Tibial nerve (tissue), 3 donors: ENCODE measurements around the gene SLC26A11.

Experiments used
- POLR2A ChIP-seq, 2 donors: fragments of 450-650 bp; IDR thresholded peaks; one replicate each; pipeline ENCODE4 v1.6.1; 2017; ENCODE audit warnings: antibody characterized with exemption in 2 of 2, mild to moderate bottlenecking in 2 of 2, moderate library complexity in 2 of 2
- TF ChIP-seq, protein P1 (sequence below), 5 experiments: fragments of 200-600 bp in 3 of 5; fragments of 450-650 bp in 2 of 5; sonication (generic) in 3 of 5; IDR thresholded peaks; one replicate each; pipeline ENCODE4 v1.5.1; 2016 to 2019; ENCODE audit warnings: antibody characterized with exemption in 5 of 5, mild to moderate bottlenecking in 3 of 5, moderate library complexity in 2 of 5

DNA sequence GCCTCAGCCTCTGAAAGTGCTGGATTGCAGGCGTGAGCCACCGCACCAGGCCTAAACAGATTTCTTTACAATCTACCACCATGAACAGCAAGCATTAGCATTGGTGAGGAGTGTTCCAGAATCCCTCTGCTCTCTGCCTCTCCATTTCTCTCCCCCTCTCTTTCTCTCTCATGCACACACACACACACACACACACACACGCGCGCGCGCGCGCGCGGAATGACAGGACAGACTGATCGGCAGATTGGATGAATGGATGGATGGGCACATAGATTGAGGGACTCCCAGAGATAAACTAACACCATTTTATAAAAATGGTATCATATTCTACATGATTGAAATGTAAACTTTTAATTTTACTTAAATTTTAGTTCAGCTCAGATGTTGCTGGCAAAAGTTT, 47.1 kb upstream of the SLC26A11 start:
- TF ChIP-seq, protein P1, sequence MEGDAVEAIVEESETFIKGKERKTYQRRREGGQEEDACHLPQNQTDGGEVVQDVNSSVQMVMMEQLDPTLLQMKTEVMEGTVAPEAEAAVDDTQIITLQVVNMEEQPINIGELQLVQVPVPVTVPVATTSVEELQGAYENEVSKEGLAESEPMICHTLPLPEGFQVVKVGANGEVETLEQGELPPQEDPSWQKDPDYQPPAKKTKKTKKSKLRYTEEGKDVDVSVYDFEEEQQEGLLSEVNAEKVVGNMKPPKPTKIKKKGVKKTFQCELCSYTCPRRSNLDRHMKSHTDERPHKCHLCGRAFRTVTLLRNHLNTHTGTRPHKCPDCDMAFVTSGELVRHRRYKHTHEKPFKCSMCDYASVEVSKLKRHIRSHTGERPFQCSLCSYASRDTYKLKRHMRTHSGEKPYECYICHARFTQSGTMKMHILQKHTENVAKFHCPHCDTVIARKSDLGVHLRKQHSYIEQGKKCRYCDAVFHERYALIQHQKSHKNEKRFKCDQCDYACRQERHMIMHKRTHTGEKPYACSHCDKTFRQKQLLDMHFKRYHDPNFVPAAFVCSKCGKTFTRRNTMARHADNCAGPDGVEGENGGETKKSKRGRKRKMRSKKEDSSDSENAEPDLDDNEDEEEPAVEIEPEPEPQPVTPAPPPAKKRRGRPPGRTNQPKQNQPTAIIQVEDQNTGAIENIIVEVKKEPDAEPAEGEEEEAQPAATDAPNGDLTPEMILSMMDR (IDR thresholded peaks at IDR 0.05) = no peak
- TF ChIP-seq POLR2A (IDR thresholded peaks at IDR 0.05) = no peak
